Skeletal muscle tissue (tissue), 4 donors: Measurements from ENCODE around the gene SLC28A1. TPM values are rescaled to one million over a fixed set of nuclear protein-coding genes. Genes with fewer than 3 reads are reported as not detected.

Experiments used
- H3K27ac ChIP-seq: one replicate; pipeline ENCODE4 v1.7.0; 2013; ENCODE audit warnings: mild to moderate bottlenecking, low read depth, low read length, inconsistent platforms
- H3K27me3 ChIP-seq, 3 donors: one replicate each; pipeline ENCODE4 v1.7.0; 2013; ENCODE audit warnings: low read length in 3 of 3; ENCODE audit not compliant: control insufficient read depth in 3 of 3, insufficient read depth in 3 of 3
- H3K36me3 ChIP-seq, 3 donors: one replicate each; pipeline ENCODE4 v1.7.0; 2013; ENCODE audit warnings: low read length in 3 of 3; ENCODE audit not compliant: control insufficient read depth in 3 of 3, insufficient read depth in 3 of 3
- H3K4me1 ChIP-seq, 3 donors: one replicate each; pipeline ENCODE4 v1.7.0; 2013; ENCODE audit warnings: low read length in 3 of 3, mild to moderate bottlenecking in 3 of 3; ENCODE audit not compliant: control insufficient read depth in 3 of 3, insufficient read depth in 3 of 3
- H3K4me3 ChIP-seq, 3 donors: one replicate each; pipeline ENCODE4 v1.7.0; 2013; ENCODE audit warnings: low read length in 3 of 3
- H3K9ac ChIP-seq, 3 donors: one replicate each; pipeline ENCODE4 v1.7.0; 2013; ENCODE audit warnings: low read length in 3 of 3, mild to moderate bottlenecking in 3 of 3, moderate library complexity in 2 of 3, low read depth in 1 of 3
- H3K9me3 ChIP-seq, 3 donors: one replicate each; pipeline ENCODE4 v1.7.0; 2013; ENCODE audit warnings: low read length in 3 of 3; ENCODE audit not compliant: control insufficient read depth in 3 of 3
- total RNA-seq: library from RNA; depleted of rRNA; stranded (reverse); fragments of >200 nt; gene quantifications from one replicate; pipeline ENCODE4 v1.2.3, GENCODE V29; 2014
- donor health status: Osteomylitis.

SLC28A1 gene
- total RNA-seq, 1 donor from 2014 or later: 0.52 TPM

DNA sequence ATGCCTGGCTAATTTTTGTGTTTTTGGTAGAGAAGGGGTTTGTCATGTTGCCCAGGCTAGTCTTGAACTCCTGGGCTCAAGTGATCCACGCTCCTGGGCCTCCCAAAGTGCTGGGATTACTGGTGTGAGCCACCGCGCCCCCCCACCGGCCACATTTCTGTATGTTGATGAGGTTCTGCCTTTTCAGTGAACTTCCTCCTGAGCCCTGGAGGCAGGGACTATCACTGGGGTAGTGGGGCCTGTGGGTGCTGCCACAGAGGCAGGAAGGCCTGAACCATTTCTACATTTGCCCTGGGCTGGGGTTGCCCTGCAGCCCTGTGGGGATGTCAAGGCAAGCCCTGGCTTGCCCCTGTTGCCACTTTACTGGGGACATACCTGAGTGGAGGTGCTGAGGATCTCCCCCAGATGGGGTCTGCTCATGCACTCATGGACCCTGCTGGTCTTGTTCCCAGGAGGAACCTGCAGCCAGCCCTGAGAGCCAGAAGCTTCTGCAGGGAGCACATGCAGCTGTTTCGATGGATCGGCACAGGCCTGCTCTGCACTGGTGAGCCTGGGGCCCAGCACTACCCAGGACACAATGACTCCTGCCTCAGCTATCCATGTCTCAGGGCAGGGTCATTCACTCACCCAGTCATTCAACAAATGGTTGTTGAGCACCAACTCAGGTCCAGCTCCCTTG is 5.7 kb downstream of the SLC28A1 start:
- no peaks in the 10 kb centered on the region for H3K9me3 ChIP-seq
- H3K36me3 ChIP-seq: no peaks in the 10 kb centered on the region
- H3K9ac ChIP-seq: no peak overlapping the region
- no peak overlapping the region for H3K4me3 ChIP-seq
- no peaks in the 10 kb centered on the region for H3K27me3 ChIP-seq
- no peak overlapping the region for H3K27ac ChIP-seq
- H3K4me1 ChIP-seq: peaks cover 0 to 2% (median 0%) of the 10 kb centered on the region in 3 donors

DNA sequence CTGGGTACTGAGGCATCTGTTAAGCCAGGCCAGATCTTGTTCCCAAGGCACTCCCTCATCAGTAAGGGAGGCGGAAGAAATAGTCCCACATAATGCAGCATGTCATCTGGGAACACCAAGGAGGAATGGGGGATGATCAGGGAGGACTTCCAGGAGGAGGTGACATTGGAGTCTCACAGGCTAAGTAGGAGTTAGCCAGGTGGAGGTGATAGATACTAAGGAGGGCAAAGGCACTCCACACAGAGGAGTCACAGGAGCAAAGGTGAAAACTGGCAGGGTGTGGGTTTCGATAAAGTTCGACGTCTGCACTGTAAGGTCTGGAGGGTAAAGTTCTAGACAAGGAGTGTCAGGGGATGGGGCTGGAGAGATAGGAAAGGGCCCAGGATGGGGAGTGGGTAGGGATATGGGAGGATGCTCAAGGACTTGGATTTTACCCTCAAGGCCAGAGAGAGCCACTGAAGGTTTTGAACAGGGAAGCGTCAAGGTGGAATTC is 6.3 kb downstream of the SLC28A1 start:
- no peaks in the 10 kb centered on the region for H3K27me3 ChIP-seq
- H3K9ac ChIP-seq: no peak overlapping the region
- peaks cover 0 to 2% (median 0%) of the 10 kb centered on the region in 3 donors for H3K4me1 ChIP-seq
- no peaks in the 10 kb centered on the region for H3K9me3 ChIP-seq
- no peak overlapping the region for H3K27ac ChIP-seq
- no peaks in the 10 kb centered on the region for H3K36me3 ChIP-seq
- no peak overlapping the region for H3K4me3 ChIP-seq

DNA sequence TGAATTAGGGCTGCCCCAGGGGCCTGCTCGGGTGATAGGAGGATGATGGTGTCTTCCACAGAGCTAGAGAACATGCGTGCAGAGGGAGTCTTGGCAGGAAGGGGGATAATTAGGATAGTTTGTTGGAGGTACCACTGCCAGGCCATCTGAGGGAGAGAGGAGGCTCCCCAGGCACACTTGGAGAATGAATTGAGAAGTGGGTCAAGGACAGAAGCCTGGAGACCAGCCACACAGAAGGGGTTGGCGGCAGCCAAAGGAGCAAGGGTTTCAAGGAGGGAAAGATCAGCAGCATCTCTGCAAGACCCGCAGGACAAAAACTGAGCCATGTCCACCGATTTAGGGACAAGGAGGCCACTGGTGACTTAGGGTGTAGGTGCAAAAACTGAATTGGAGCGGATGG is 6.9 kb downstream of the SLC28A1 start:
- H3K36me3 ChIP-seq: no peaks in the 10 kb centered on the region
- H3K27me3 ChIP-seq: no peaks in the 10 kb centered on the region
- no peak overlapping the region for H3K27ac ChIP-seq
- H3K4me3 ChIP-seq: no peak overlapping the region
- no peak overlapping the region for H3K9ac ChIP-seq
- peaks cover 0 to 2% (median 0%) of the 10 kb centered on the region in 3 donors for H3K4me1 ChIP-seq
- H3K9me3 ChIP-seq: no peaks in the 10 kb centered on the region

DNA sequence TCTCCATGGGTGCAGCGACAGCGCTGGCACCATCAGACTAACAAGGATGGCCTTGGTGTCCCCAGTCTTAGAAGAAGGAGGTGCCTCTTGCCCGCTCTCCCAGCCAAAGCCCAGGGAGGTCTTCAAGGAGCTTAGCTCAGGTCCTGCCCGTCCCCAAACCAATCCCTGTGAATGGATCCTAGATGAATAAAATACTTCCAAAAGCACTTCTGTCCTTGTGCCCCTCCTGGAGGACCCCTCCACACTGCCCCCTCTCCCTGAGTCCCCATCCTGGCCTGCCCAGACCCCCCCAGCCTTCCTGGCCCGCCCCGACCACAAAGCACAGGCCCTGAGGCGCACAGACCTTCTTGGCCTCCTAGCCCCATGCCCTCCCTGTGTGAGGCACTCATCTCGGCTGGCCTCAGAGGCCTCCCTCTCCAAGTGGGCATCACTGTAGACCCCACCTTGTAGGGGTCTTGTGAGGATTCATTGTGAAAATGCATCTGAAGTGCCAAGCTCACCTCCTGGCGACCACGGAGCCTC is 8.4 kb downstream of the SLC28A1 start:
- Histone ChIP-seq H3K27me3 (no peaks in the 10 kb centered on the region), H3K4me3 (no peak overlapping the region), H3K9ac (no peak overlapping the region), H3K36me3 (no peaks in the 10 kb centered on the region), H3K9me3 (no peaks in the 10 kb centered on the region), H3K4me1 (no peaks in the 10 kb centered on the region), H3K27ac (no peak overlapping the region)

DNA sequence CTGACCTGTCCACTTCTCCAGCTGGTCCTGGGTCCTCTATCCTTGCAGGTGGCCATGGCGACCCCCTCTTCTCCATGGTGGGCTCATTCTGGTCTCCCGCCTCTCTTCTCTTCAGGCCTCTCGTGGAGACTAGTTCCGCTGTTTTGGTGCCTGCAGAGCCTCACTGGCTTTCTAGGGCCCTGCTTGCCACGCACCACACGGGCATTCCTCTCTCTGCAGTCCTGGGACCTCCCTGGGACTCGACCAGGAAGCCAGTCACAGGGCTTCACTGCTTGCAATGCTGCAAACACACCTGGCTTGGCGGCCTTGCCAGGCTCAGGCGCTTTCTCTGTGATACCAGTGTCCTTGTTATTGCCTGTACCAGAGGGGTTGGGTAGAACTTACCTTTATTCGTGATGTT is 9.1 kb downstream of the SLC28A1 start:
- Histone ChIP-seq H3K4me3 (no peak overlapping the region), H3K27ac (no peak overlapping the region)

DNA sequence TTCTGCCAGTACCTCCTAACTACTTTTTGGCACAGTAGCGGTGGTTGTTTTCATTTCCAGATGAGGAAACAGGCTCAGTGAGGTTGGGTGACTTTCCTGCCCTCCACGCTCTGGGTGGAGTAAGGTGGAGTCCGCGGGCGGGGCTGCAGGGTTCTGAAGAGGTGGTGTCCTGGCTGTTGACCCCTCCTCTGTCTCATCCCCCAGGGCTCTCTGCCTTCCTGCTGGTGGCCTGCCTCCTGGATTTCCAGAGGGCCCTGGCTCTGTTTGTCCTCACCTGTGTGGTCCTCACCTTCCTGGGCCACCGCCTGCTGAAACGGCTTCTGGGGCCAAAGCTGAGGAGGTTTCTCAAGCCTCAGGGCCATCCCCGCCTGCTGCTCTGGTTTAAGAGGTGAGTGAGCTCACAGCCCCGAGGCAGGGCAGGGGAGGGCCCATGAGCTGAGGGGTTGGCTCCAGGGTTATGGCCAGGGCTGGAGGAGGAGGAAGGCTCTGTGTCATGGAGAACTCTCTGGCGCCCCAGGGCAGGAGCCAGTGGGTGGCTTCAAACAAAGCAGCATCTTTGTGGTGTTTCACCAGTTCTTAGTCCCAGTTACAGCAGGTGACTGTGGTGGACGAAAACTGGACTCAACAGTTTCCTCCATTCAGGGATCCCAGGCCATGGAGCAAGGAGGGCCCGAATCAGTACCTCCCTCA is 10.4 kb downstream of the SLC28A1 start:
- no peak overlapping the region for H3K27ac ChIP-seq
- H3K4me1 ChIP-seq: no peaks in the 10 kb centered on the region
- H3K4me3 ChIP-seq: no peak overlapping the region
- H3K27me3 ChIP-seq: no peaks in the 10 kb centered on the region
- H3K9me3 ChIP-seq: no peaks in the 10 kb centered on the region
- no peak overlapping the region for H3K9ac ChIP-seq
- no peaks in the 10 kb centered on the region for H3K36me3 ChIP-seq

More for the DNA sequence above, 9.1 kb downstream of the SLC28A1 start:
- Histone ChIP-seq H3K36me3 (no peaks in the 10 kb centered on the region), H3K9ac (no peak overlapping the region), H3K4me1 (no peaks in the 10 kb centered on the region), H3K27me3 (no peaks in the 10 kb centered on the region), H3K9me3 (no peaks in the 10 kb centered on the region)

DNA sequence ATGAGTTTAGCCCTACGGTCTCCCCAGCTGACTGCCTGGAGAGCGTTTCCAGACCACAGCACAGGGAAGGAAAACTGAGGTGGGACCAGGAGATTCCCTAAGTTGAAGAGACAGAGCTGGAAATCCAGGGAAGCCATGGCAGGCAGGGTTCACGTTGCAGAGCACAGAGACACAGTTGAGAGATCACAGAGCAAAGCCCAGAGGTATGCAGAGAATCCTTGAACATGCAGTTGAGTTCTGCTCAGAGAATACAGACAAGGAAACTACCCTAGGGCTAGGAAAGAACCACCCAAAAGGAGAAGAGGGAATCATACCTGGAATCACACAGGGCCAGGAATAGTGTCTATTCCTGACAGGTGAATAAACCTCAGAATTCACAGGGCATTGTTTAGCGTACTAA is 14.3 kb downstream of the SLC28A1 start:
- H3K4me1 ChIP-seq: peaks cover 1 to 4% (median 3%) of the 10 kb centered on the region in 3 donors
- no peaks in the 10 kb centered on the region for H3K9me3 ChIP-seq
- H3K27ac ChIP-seq: no peak overlapping the region
- H3K36me3 ChIP-seq: no peaks in the 10 kb centered on the region
- H3K4me3 ChIP-seq: no peak overlapping the region
- no peak overlapping the region for H3K9ac ChIP-seq
- H3K27me3 ChIP-seq: no peaks in the 10 kb centered on the region

DNA sequence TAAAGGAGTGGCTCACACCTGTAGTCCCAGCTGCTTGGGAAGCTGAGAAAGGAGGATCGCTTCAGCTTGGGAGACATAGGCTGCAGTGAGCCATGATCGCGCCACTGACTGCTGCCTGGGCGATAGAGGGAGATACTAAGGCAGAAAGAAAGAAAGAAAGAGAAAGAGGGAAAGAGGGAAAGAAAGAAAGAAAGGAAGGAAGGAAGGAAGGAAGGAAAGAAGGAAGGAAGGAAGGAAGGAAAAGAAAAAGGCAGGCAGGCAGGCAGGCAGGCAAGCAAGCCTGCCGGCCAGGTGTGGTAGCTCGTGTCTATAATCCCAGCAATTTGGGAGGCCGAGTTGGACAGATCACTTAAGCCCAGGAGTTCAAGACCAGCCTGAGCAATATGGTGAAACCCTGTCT is 15.3 kb downstream of the SLC28A1 start:
- no peak overlapping the region for H3K4me3 ChIP-seq
- no peaks in the 10 kb centered on the region for H3K27me3 ChIP-seq
- no peaks in the 10 kb centered on the region for H3K9me3 ChIP-seq
- no peak overlapping the region for H3K9ac ChIP-seq
- H3K4me1 ChIP-seq: peaks cover 11 to 14% (median 13%) of the 10 kb centered on the region in 3 donors
- H3K36me3 ChIP-seq: no peaks in the 10 kb centered on the region
- H3K27ac ChIP-seq: no peak overlapping the region

DNA sequence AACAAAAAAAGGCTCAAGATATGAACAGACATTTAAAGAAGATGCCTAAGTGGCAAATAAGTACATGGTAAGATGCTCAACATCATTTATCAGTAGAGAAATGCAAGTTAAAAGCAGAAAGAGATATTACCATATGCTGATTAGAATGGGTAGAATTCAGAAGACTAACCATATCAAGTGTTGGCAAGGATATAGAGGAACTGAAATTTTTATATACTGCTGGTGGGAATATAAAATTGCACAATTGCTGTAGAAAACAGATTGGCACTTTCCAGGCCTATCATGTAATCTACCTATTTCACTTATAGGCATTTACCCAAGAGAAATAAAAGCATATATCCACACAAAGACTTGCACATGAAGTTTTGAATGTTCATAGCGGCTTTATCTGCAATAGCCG is 17.1 kb downstream of the SLC28A1 start:
- Histone ChIP-seq H3K27me3 (no peaks in the 10 kb centered on the region), H3K4me1 (peaks cover 18 to 22% (median 22%) of the 10 kb centered on the region in 3 donors), H3K36me3 (no peaks in the 10 kb centered on the region), H3K9ac (no peak overlapping the region), H3K27ac (no peak overlapping the region), H3K9me3 (no peaks in the 10 kb centered on the region), H3K4me3 (no peak overlapping the region)

DNA sequence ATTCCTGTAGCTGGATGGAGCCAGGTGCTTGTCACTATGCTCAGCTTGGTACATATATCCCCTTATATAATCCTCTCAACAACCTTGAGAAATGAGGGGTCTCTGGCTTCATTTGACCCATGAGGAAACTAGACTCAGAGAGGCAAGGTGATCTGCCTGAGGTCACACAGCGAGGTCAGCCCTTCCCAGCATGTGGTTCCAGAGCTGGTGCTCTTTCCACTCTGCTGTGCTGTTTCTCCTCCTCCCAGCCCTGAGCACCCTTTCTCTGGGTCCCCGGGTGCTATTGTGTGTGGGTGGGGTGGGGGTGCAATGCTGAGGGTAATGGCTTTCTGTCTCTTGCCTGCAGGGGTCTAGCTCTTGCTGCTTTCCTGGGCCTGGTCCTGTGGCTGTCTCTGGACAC is 19.3 kb downstream of the SLC28A1 start:
- Histone ChIP-seq H3K36me3 (no peaks in the 10 kb centered on the region), H3K27ac (peak overlapping the region; percentile 59), H3K9me3 (no peaks in the 10 kb centered on the region), H3K27me3 (no peaks in the 10 kb centered on the region), H3K9ac (peak overlapping the region in 2 of 3 donors; percentile 57 to 70), H3K4me3 (no peak overlapping the region), H3K4me1 (peaks cover 18 to 22% (median 22%) of the 10 kb centered on the region in 3 donors)
